Uterus (tissue), 4 donors: ENCODE data around the gene ARID1B. TPM values are rescaled to one million over a fixed set of nuclear protein-coding genes. Genes with fewer than 3 reads are reported as not detected.

Source experiments
- DNase-seq, 2 donors: peaks; one replicate each; pipeline ENCODE4 v3.0.0-alpha.2; 2019 to 2020
- H3K27ac ChIP-seq, 2 donors: fragments of 200-600 bp; sonication (generic); 1 replicate in 1 of 2; 2 replicates in 1 of 2; pipeline ENCODE4 v1.5.1; 2016 to 2018
- H3K27me3 ChIP-seq, 2 donors: fragments of 200-600 bp; sonication (generic); one replicate each; pipeline ENCODE4 v1.5.1; 2018 to 2019; ENCODE audit warnings: control low read depth in 1 of 2
- H3K36me3 ChIP-seq, 2 donors: fragments of 200-600 bp; sonication (generic); one replicate each; pipeline ENCODE4 v1.5.1; 2019; ENCODE audit warnings: control low read depth in 1 of 2
- H3K4me1 ChIP-seq, 2 donors: fragments of 200-600 bp; sonication (generic); one replicate each; pipeline ENCODE4 v1.5.1; 2018 to 2019; ENCODE audit warnings: control low read depth in 1 of 2
- H3K4me3 ChIP-seq, 2 donors: fragments of 200-600 bp; sonication (generic); 1 replicate in 1 of 2; 2 replicates in 1 of 2; pipeline ENCODE4 v1.5.1; 2018 to 2019; ENCODE audit warnings: mild to moderate bottlenecking in 1 of 2
- H3K9me3 ChIP-seq, 2 donors: fragments of 200-600 bp; sonication (generic); one replicate each; pipeline ENCODE4 v1.5.1; 2019; ENCODE audit warnings: control low read depth in 1 of 2
- POLR2A ChIP-seq, 2 donors: fragments of 450-650 bp; IDR thresholded peaks; one replicate each; pipeline ENCODE4 v1.6.1; 2016; ENCODE audit warnings: antibody characterized with exemption in 2 of 2, mild to moderate bottlenecking in 1 of 2, moderate library complexity in 1 of 2
- intact Hi-C: fragments of 100-400 bp; cut with DNase I; formaldehyde crosslinking; loops from one replicate; pipeline ENCODE4 v1.15.1; 2023; ENCODE audit warnings: low total_unique reads
- total RNA-seq, 4 donors: library from RNA; depleted of rRNA in 3 of 4; stranded (reverse); fragments of >200 nt in 3 of 4; gene quantifications; one replicate each; pipeline versions ENCODE4 v1.1.0 to v1.2.4, GENCODE V29; 2014 to 2023
- TF ChIP-seq, protein P1 (sequence below), 4 experiments: fragments of 200-600 bp in 2 of 4; fragments of 450-650 bp in 2 of 4; sonication (generic) in 2 of 4; IDR thresholded peaks; one replicate each; pipeline ENCODE4 v1.5.1; 2016 to 2019; ENCODE audit warnings: antibody characterized with exemption in 4 of 4, mild to moderate bottlenecking in 2 of 4, moderate library complexity in 1 of 4
- donor health status: DM: yes; HTN: yes; CAD: no.

The ARID1B gene
- total RNA-seq, 4 donors from 2014 or later = 63.8 to 198 (median 125) TPM

DNA sequence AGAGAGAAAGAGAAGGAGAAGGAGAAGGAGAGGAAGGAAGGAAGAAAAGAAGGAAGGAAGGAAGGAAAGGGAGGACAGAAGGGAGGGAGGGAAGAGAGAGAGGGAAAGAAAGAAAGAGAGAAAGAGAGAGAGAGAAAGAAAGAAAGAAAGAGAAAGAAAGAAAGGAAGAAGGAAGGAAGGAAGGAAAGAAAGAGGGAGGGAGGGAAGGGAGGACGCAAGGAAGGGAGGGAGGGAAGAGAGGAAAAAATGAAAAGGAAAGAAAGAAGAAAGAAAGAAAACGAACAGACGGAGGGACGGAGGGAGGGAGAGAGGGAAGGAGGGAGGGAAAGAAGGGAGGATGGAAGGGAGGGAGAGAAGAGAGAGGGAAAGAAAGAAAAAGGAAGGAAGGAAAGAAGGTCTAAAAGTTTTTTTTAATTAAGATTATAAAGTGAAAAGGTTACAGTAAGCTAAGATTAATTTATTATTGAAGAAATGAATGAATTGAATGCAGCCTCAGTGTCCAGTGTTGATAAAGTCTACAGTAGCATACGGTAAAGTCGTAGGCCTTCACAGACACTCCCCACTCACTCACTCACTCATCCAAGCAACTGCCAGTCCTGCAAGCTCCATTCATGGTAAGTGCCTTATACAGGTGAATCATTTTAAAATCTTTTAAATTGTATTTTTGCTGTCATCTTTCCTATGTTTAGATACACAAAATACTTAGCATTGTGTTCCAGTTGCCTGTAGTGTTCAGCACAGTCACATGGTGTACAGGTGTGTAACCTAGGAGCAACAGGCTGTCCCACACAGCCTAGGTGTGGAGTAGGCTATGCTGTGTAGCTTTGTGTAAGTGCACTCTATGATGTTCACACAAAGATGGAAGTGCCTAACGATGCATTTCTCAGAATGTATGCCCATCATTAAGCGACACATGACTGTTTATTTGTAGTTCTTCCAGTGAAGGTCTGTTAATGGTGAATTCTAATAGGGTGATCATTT, 20.3 kb upstream of the ARID1B start:
- Histone ChIP-seq H3K4me1 (no peaks in the 10 kb centered on the region), H3K4me3 (no peak overlapping the region), H3K36me3 (no peaks in the 10 kb centered on the region), H3K27ac (no peak overlapping the region), H3K9me3 (no peaks in the 10 kb centered on the region), H3K27me3 (no peaks in the 10 kb centered on the region)
- no peak for DNase-seq
- TF ChIP-seq, protein P1, sequence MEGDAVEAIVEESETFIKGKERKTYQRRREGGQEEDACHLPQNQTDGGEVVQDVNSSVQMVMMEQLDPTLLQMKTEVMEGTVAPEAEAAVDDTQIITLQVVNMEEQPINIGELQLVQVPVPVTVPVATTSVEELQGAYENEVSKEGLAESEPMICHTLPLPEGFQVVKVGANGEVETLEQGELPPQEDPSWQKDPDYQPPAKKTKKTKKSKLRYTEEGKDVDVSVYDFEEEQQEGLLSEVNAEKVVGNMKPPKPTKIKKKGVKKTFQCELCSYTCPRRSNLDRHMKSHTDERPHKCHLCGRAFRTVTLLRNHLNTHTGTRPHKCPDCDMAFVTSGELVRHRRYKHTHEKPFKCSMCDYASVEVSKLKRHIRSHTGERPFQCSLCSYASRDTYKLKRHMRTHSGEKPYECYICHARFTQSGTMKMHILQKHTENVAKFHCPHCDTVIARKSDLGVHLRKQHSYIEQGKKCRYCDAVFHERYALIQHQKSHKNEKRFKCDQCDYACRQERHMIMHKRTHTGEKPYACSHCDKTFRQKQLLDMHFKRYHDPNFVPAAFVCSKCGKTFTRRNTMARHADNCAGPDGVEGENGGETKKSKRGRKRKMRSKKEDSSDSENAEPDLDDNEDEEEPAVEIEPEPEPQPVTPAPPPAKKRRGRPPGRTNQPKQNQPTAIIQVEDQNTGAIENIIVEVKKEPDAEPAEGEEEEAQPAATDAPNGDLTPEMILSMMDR (IDR thresholded peaks at IDR 0.05) = no peak
- no peak for TF ChIP-seq POLR2A (IDR thresholded peaks at IDR 0.05)
- intact Hi-C loops = no loop called here

DNA sequence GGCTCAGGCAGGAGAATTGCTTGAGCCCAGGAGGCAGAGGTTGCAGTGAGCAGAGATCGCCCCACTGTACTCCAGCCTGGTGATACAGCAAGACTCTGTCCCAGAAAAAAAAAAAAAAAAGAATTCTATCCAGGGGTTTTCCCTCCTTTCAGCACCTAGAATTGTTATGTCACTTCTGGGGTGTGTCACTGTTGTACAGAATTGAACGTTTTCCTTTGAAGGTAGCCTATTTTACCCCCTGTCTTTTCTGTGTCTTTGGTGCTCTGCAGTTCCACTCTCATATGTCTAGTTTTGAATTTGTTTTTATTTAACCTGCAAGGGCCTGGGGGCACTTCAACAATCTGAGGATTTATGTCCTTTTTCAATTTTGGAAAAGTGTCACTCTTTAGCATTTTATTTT, 19.3 kb upstream of the ARID1B start:
- Histone ChIP-seq H3K4me3 (no peak overlapping the region), H3K27me3 (no peaks in the 10 kb centered on the region), H3K27ac (no peak overlapping the region), H3K9me3 (no peaks in the 10 kb centered on the region), H3K36me3 (no peaks in the 10 kb centered on the region), H3K4me1 (no peaks in the 10 kb centered on the region)
- intact Hi-C loops = no loop called here
- no peak for DNase-seq
- TF ChIP-seq POLR2A (IDR thresholded peaks at IDR 0.05) = no peak
- TF ChIP-seq, protein P1 (IDR thresholded peaks at IDR 0.05) = no peak

DNA sequence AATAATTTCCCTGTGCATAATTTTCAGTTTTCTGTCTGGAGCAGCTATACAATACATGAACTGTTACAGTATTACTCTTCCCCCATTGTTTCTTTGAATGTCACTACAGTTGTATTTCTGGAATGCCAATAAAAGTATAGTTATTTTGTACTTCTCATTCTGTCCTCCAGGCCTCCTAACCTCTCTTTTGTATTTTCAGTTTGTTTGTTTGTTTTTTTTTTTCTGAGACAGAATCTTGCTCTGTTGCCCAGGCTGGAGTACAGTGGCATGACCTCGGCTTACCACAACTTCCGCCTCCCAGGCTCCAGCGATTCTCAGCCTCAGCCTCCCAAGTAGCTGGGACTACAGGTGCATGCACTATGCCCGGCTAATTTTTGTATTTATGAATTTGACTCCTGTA, 16.8 kb upstream of the ARID1B start:
- H3K9me3 ChIP-seq = no peaks in the 10 kb centered on the region
- no peaks in the 10 kb centered on the region for H3K36me3 ChIP-seq
- H3K4me3 ChIP-seq = no peak overlapping the region
- H3K27me3 ChIP-seq = no peaks in the 10 kb centered on the region
- H3K27ac ChIP-seq = no peak overlapping the region
- TF ChIP-seq, protein P1 (IDR thresholded peaks at IDR 0.05) = no peak
- no peak for TF ChIP-seq POLR2A (IDR thresholded peaks at IDR 0.05)
- no peak for DNase-seq
- no peaks in the 10 kb centered on the region for H3K4me1 ChIP-seq
- intact Hi-C loops = no loop called here

DNA sequence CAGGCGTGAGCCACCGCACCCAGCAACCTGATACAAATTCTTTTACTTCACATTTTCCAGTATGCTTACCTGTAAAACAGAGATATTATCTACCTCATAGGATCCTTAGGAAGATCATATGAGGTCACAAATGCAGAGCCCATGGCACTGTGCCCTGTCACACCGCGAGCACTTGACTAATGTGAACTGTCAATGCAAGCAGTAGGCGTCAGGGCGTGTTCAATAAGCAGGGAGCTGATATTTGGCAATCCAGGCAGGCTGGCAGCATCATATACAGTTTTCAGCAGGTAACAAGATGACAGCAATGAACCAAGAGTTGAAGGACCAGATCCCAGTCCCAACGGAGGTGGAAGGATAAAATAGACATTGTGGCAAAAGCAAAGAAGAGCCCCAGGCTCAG, 14.6 kb upstream of the ARID1B start:
- no peak for DNase-seq
- H3K36me3 ChIP-seq = no peaks in the 10 kb centered on the region
- intact Hi-C loops = no loop called here
- H3K27ac ChIP-seq = no peak overlapping the region
- no peaks in the 10 kb centered on the region for H3K9me3 ChIP-seq
- H3K4me1 ChIP-seq = no peaks in the 10 kb centered on the region
- H3K27me3 ChIP-seq = no peaks in the 10 kb centered on the region
- TF ChIP-seq, protein P1 (IDR thresholded peaks at IDR 0.05) = no peak
- no peak for TF ChIP-seq POLR2A (IDR thresholded peaks at IDR 0.05)
- H3K4me3 ChIP-seq = no peak overlapping the region

DNA sequence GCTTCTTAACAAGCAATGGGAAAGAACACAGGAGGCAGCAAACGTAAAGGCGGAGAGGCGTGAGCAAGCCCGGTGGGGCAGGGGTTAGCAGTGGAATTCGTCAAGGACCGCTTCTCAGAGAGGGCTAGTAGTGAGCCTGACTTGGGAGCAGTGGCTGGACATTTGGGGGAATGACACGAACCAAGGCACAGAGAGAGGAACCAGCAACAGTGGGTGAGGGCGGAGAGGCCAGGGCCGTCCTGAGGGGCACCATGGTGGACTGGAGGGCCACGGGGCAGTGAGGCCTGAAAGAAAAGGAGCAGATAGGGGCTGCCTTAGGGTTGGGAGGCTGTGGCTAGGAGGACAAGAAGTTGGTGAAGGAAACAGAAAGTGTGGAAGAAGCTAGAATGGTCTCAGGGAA, 12.1 kb upstream of the ARID1B start:
- no peak for TF ChIP-seq POLR2A (IDR thresholded peaks at IDR 0.05)
- TF ChIP-seq, protein P1 (IDR thresholded peaks at IDR 0.05) = no peak
- Histone ChIP-seq H3K27me3 (no peaks in the 10 kb centered on the region), H3K36me3 (no peaks in the 10 kb centered on the region), H3K9me3 (no peaks in the 10 kb centered on the region), H3K4me1 (no peaks in the 10 kb centered on the region), H3K27ac (no peak overlapping the region), H3K4me3 (no peak overlapping the region)
- intact Hi-C loops = no loop called here
- DNase-seq = no peak
